Astrocyte (in vitro differentiated cells and primary cell): Measurements from ENCODE around the gene GMDS. TPM values are rescaled to one million over a fixed set of nuclear protein-coding genes. Genes with fewer than 3 reads are reported as not detected.

Experiments used
- DNase-seq: peaks from one replicate; pipeline ENCODE4 v3.0.0-alpha.2; 2010; ENCODE audit warnings: low read depth
- FAIRE-seq: peaks from 2 replicates; lab custom pipeline; 2011; peaks lifted over from hg19 to GRCh38; lab: Jason Lieb, UNC
- H2AFZ ChIP-seq: 2 replicates; pipeline ENCODE4 v1.6.0; 2012; ENCODE audit warnings: low read depth, low read length, inconsistent platforms
- H3K27ac ChIP-seq: 2 replicates; pipeline ENCODE4 v1.5.1; 2011; ENCODE audit warnings: low read depth, low read length, inconsistent platforms
- H3K27me3 ChIP-seq: 2 replicates; pipeline ENCODE4 v1.6.0; 2011; ENCODE audit warnings: low read length, inconsistent platforms; ENCODE audit not compliant: insufficient read depth
- H3K36me3 ChIP-seq: 2 replicates; pipeline ENCODE4 v1.5.1; 2011; ENCODE audit warnings: low read length, inconsistent platforms; ENCODE audit not compliant: insufficient read depth
- H3K4me1 ChIP-seq: 2 replicates; pipeline ENCODE4 v1.5.1; 2011; ENCODE audit warnings: low read length, inconsistent platforms; ENCODE audit not compliant: insufficient read depth
- H3K4me2 ChIP-seq: 2 replicates; pipeline ENCODE4 v1.6.0; 2012; ENCODE audit warnings: low read length, inconsistent platforms
- H3K4me3 ChIP-seq: 2 replicates; pipeline ENCODE4 v1.5.1; 2011; ENCODE audit warnings: low read depth, mild to moderate bottlenecking, low read length, inconsistent platforms; ENCODE audit not compliant: insufficient read depth
- H3K79me2 ChIP-seq: 2 replicates; pipeline ENCODE4 v1.6.0; 2012; ENCODE audit warnings: mild to moderate bottlenecking, low read length, inconsistent platforms; ENCODE audit not compliant: insufficient read depth
- H3K9ac ChIP-seq: 2 replicates; pipeline ENCODE4 v1.6.0; 2012; ENCODE audit warnings: mild to moderate bottlenecking, low read length, inconsistent platforms
- H3K9me3 ChIP-seq: 2 replicates; pipeline ENCODE4 v1.5.1; 2012; ENCODE audit warnings: low read depth, mild to moderate bottlenecking, low read length, inconsistent platforms; ENCODE audit not compliant: insufficient read depth
- H4K20me1 ChIP-seq: 2 replicates; pipeline ENCODE4 v1.6.0; 2012; ENCODE audit warnings: low read length, inconsistent platforms; ENCODE audit not compliant: insufficient read depth
- H3K27ac Mint-ChIP-seq: one replicate; pipeline ENCODE4 v1.8.0; 2021; ENCODE audit warnings: mild to moderate bottlenecking, mixed read lengths; ENCODE audit not compliant: unreplicated experiment
- H3K27me3 Mint-ChIP-seq: one replicate; pipeline ENCODE4 v1.8.0; 2021; ENCODE audit warnings: low read depth, mixed read lengths; ENCODE audit not compliant: unreplicated experiment
- H3K36me3 Mint-ChIP-seq: one replicate; pipeline ENCODE4 v1.8.0; 2021; ENCODE audit warnings: low read depth, mixed read lengths; ENCODE audit not compliant: unreplicated experiment
- H3K4me1 Mint-ChIP-seq: one replicate; pipeline ENCODE4 v1.8.0; 2021; ENCODE audit warnings: low read depth, mixed read lengths; ENCODE audit not compliant: unreplicated experiment
- H3K4me3 Mint-ChIP-seq: one replicate; pipeline ENCODE4 v1.8.0; 2021; ENCODE audit warnings: mild to moderate bottlenecking, moderate library complexity, mixed read lengths; ENCODE audit not compliant: unreplicated experiment
- H3K9me3 Mint-ChIP-seq: one replicate; pipeline ENCODE4 v1.8.0; 2021; ENCODE audit warnings: mild to moderate bottlenecking, mixed read lengths; ENCODE audit not compliant: unreplicated experiment
- EZH2 ChIP-seq: IDR thresholded peaks from 2 replicates; pipeline ENCODE4 v1.6.1; 2012; ENCODE audit warnings: mild to moderate bottlenecking, low read length, inconsistent platforms; ENCODE audit not compliant: insufficient read depth
- total RNA-seq: library from RNA; stranded (reverse); gene quantifications from 2 replicates; pipeline ENCODE4 v1.2.1, GENCODE V29; 2021
- TF ChIP-seq, protein P1 (sequence below): IDR thresholded peaks from 2 replicates; pipeline ENCODE4 v1.5.1; 2011; ENCODE audit warnings: low read depth, mild to moderate bottlenecking, inconsistent platforms, low read length, moderate library complexity; ENCODE audit not compliant: insufficient read depth

GMDS gene
- total RNA-seq, 1 donor from 2014 or later: 9.4 TPM

DNA sequence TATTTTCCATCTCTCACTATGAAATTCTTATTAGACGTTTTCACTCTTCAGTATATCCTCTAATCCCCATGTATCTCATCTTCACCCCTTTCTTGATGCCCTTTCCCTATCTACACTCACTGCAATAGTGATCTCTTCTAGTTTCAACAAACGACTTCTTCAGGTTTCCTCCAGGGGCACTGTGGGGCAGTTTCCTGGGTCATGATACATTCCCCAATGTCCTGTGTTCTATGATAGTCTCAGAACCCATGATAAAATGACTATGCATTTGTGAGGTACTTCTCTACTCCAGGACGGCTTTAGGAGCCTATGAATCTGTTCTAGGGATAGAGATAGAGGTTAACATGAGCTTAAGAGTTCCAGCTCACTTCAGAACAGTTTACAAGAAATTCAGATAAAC, 452.4 kb downstream of the GMDS start:
- Histone ChIP-seq H3K4me1 (peaks cover 22% of the 10 kb centered on the region), H4K20me1 (no peaks in the 10 kb centered on the region), H2AFZ (no peak overlapping the region), H3K9ac (no peak overlapping the region), H3K9me3 (no peaks in the 10 kb centered on the region), H3K4me2 (no peak overlapping the region), H3K27me3 (no peaks in the 10 kb centered on the region), H3K36me3 (no peaks in the 10 kb centered on the region), H3K4me3 (no peak overlapping the region), H3K27ac (no peak overlapping the region), H3K79me2 (no peaks in the 10 kb centered on the region)
- no peaks in the 10 kb centered on the region for H3K9me3 Mint-ChIP-seq
- no peaks in the 10 kb centered on the region for H3K36me3 Mint-ChIP-seq
- H3K4me3 Mint-ChIP-seq: no peak overlapping the region
- H3K4me1 Mint-ChIP-seq: peaks cover 13% of the 10 kb centered on the region
- H3K27ac Mint-ChIP-seq: no peak overlapping the region
- no peaks in the 10 kb centered on the region for H3K27me3 Mint-ChIP-seq
- FAIRE-seq (no peak), DNase-seq (no peak)
- TF ChIP-seq EZH2: no peak
- TF ChIP-seq, protein P1, sequence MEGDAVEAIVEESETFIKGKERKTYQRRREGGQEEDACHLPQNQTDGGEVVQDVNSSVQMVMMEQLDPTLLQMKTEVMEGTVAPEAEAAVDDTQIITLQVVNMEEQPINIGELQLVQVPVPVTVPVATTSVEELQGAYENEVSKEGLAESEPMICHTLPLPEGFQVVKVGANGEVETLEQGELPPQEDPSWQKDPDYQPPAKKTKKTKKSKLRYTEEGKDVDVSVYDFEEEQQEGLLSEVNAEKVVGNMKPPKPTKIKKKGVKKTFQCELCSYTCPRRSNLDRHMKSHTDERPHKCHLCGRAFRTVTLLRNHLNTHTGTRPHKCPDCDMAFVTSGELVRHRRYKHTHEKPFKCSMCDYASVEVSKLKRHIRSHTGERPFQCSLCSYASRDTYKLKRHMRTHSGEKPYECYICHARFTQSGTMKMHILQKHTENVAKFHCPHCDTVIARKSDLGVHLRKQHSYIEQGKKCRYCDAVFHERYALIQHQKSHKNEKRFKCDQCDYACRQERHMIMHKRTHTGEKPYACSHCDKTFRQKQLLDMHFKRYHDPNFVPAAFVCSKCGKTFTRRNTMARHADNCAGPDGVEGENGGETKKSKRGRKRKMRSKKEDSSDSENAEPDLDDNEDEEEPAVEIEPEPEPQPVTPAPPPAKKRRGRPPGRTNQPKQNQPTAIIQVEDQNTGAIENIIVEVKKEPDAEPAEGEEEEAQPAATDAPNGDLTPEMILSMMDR: peak; percentile 35

DNA sequence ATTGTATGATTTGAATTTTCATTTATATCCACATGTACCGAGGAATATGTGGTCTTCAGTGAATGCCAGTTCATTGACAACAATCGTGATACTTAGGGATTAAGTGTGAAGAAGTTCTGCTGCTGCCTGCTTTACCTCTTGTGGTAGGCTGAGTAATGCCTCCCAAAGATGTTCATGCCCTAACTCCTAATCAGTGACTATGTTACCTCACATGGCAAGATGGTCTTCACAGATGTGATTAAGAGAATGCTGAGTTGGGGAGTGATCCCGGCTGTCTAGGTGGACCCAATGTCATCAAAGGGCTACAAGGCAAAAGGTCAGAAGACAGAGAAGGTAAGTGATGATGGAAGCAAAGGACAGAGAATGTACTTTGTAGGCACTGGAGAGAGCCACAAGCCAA, 454.7 kb downstream of the GMDS start:
- H3K4me3 Mint-ChIP-seq: no peak overlapping the region
- Histone ChIP-seq H2AFZ (no peak overlapping the region), H3K27ac (no peak overlapping the region), H3K4me2 (no peak overlapping the region), H3K27me3 (no peaks in the 10 kb centered on the region), H3K36me3 (no peaks in the 10 kb centered on the region), H4K20me1 (no peaks in the 10 kb centered on the region), H3K4me1 (peaks cover 15% of the 10 kb centered on the region), H3K79me2 (no peaks in the 10 kb centered on the region), H3K4me3 (no peak overlapping the region), H3K9ac (no peak overlapping the region), H3K9me3 (no peaks in the 10 kb centered on the region)
- FAIRE-seq: no peak
- H3K36me3 Mint-ChIP-seq: no peaks in the 10 kb centered on the region
- TF ChIP-seq, protein P1: no peak
- peaks cover 10% of the 10 kb centered on the region for H3K4me1 Mint-ChIP-seq
- no peak overlapping the region for H3K27ac Mint-ChIP-seq
- no peak for DNase-seq
- no peaks in the 10 kb centered on the region for H3K27me3 Mint-ChIP-seq
- no peaks in the 10 kb centered on the region for H3K9me3 Mint-ChIP-seq

DNA sequence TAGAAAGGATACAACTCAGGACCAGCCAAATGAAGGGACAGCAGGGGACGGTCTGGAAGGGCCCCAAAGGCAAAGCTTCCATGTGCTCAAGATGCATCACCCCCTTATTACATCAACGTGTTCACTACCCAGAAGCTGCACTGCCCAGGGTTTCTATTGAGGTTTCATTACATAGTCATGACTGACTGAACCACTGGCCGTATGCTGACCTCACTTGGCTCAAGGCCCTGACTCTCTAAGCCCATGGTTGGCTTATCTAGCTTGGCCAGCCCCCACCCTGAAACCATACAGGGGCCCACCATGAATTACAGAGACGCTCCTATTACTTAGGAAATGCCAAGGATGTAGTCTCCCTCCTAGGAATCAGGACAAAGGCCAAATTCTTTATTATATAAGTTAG, 456.3 kb downstream of the GMDS start:
- Mint-ChIP-seq H3K9me3 (no peaks in the 10 kb centered on the region), H3K4me3 (no peak overlapping the region)
- peak; percentile 84 for DNase-seq

More for the DNA sequence above, 456.3 kb downstream of the GMDS start:
- peaks cover 15% of the 10 kb centered on the region for H3K4me1 ChIP-seq
- H3K4me2 ChIP-seq: peak overlapping the region; percentile 12
- no peaks in the 10 kb centered on the region for H3K79me2 ChIP-seq
- H3K27me3 Mint-ChIP-seq: no peaks in the 10 kb centered on the region
- H3K27ac ChIP-seq: no peak overlapping the region
- H3K9me3 ChIP-seq: no peaks in the 10 kb centered on the region
- H3K9ac ChIP-seq: no peak overlapping the region
- H3K4me1 Mint-ChIP-seq: peaks cover 10% of the 10 kb centered on the region
- no peaks in the 10 kb centered on the region for H4K20me1 ChIP-seq
- no peaks in the 10 kb centered on the region for H3K27me3 ChIP-seq
- no peaks in the 10 kb centered on the region for H3K36me3 Mint-ChIP-seq
- no peak overlapping the region for H3K27ac Mint-ChIP-seq
- no peak overlapping the region for H3K4me3 ChIP-seq
- no peaks in the 10 kb centered on the region for H3K36me3 ChIP-seq
- TF ChIP-seq, protein P1: no peak
- no peak for TF ChIP-seq EZH2
- no peak overlapping the region for H2AFZ ChIP-seq
- FAIRE-seq: no peak
